Liver (tissue), 9 donors: ENCODE results near the gene DSCAML1. TPM values are rescaled to one million over a fixed set of nuclear protein-coding genes. Genes with fewer than 3 reads are reported as not detected.

Experiments used
- DNase-seq: peaks from one replicate; pipeline ENCODE4 v3.0.0-alpha.2; 2017; ENCODE audit warnings: low spot score
- H3K27ac ChIP-seq, 2 donors: one replicate each; pipeline ENCODE4 v1.7.0; 2013; ENCODE audit warnings: inconsistent platforms in 2 of 2, low read length in 2 of 2, control low read depth in 1 of 2, low read depth in 1 of 2, mild to moderate bottlenecking in 1 of 2
- H3K27me3 ChIP-seq, 4 donors: one replicate each; pipeline versions ENCODE4 v1.6.1 to v1.7.0; 2013; ENCODE audit warnings: low read length in 3 of 4, inconsistent platforms in 1 of 4, mild to moderate bottlenecking in 1 of 4, moderate library complexity in 1 of 4; ENCODE audit not compliant: control insufficient read depth in 4 of 4, insufficient read depth in 4 of 4
- H3K36me3 ChIP-seq, 4 donors: one replicate each; pipeline versions ENCODE4 v1.6.1 to v1.7.0; 2013; ENCODE audit warnings: low read length in 3 of 4, mild to moderate bottlenecking in 3 of 4, low read depth in 1 of 4, moderate library complexity in 1 of 4; ENCODE audit not compliant: control insufficient read depth in 4 of 4, insufficient read depth in 3 of 4
- H3K4me1 ChIP-seq, 4 donors: one replicate each; pipeline versions ENCODE4 v1.6.1 to v1.7.0; 2013; ENCODE audit warnings: low read length in 3 of 4, mild to moderate bottlenecking in 3 of 4, moderate library complexity in 1 of 4; ENCODE audit not compliant: control insufficient read depth in 4 of 4, insufficient read depth in 4 of 4
- H3K4me3 ChIP-seq, 3 donors: one replicate each; pipeline versions ENCODE4 v1.6.1 to v1.7.0; 2013; ENCODE audit warnings: low read length in 3 of 3, control low read depth in 1 of 3, low read depth in 1 of 3, mild to moderate bottlenecking in 1 of 3
- H3K9ac ChIP-seq, 2 donors: one replicate each; pipeline ENCODE4 v1.7.0; 2013; ENCODE audit warnings: low read length in 2 of 2, mild to moderate bottlenecking in 2 of 2, moderate library complexity in 2 of 2, control low read depth in 1 of 2, low read depth in 1 of 2
- H3K9me3 ChIP-seq, 4 donors: one replicate each; pipeline versions ENCODE4 v1.6.1 to v1.7.0; 2013; ENCODE audit warnings: low read length in 3 of 4; ENCODE audit not compliant: control insufficient read depth in 4 of 4
- ATF3 ChIP-seq: IDR thresholded peaks from 2 replicates; pipeline ENCODE4 v1.6.1; 2016; ENCODE audit warnings: antibody characterized with exemption
- CTCF ChIP-seq: fragments of 150-350 bp; IDR thresholded peaks from 2 replicates; pipeline ENCODE4 v1.5.1; 2017; ENCODE audit warnings: improper control_type of control experiment, low read depth, low read length; ENCODE audit not compliant: missing input control
- EGR1 ChIP-seq, 2 donors: IDR thresholded peaks; 2 replicates each; pipeline ENCODE4 v1.6.1; 2016 to 2018; ENCODE audit warnings: antibody characterized with exemption in 2 of 2, low read depth in 2 of 2
- FOXA1 ChIP-seq: IDR thresholded peaks from 2 replicates; pipeline ENCODE4 v1.6.1; 2016; ENCODE audit warnings: antibody characterized with exemption
- FOXA2 ChIP-seq: IDR thresholded peaks from 2 replicates; pipeline ENCODE4 v1.6.1; 2016; ENCODE audit warnings: antibody characterized with exemption
- GABPA ChIP-seq, 2 donors: IDR thresholded peaks in 1 of 2; conservative IDR thresholded peaks in 1 of 2; 2 replicates each; pipeline ENCODE4 v1.6.1; 2016; ENCODE audit warnings: antibody characterized with exemption in 2 of 2, mild to moderate bottlenecking in 1 of 2, moderate library complexity in 1 of 2
- HNF4A ChIP-seq, 2 donors: conservative IDR thresholded peaks; 2 replicates each; pipeline ENCODE4 v1.6.1; 2016; ENCODE audit warnings: antibody characterized with exemption in 2 of 2, mild to moderate bottlenecking in 2 of 2
- HNF4G ChIP-seq: IDR thresholded peaks from 2 replicates; pipeline ENCODE4 v1.6.1; 2016; ENCODE audit warnings: antibody characterized with exemption
- JUND ChIP-seq, 2 donors: IDR thresholded peaks; 2 replicates each; pipeline ENCODE4 v1.6.1; 2016; ENCODE audit warnings: antibody characterized with exemption in 2 of 2
- NR2F2 ChIP-seq: IDR thresholded peaks from 2 replicates; pipeline ENCODE4 v1.6.1; 2016; ENCODE audit warnings: antibody characterized with exemption
- RXRA ChIP-seq, 2 donors: IDR thresholded peaks; 2 replicates each; pipeline ENCODE4 v1.6.1; 2017 to 2018; ENCODE audit warnings: antibody characterized with exemption in 2 of 2, mild to moderate bottlenecking in 1 of 2
- SP1 ChIP-seq: IDR thresholded peaks from 2 replicates; pipeline ENCODE4 v1.6.1; 2018; ENCODE audit warnings: antibody characterized with exemption, mild to moderate bottlenecking
- TAF1 ChIP-seq: conservative IDR thresholded peaks from 2 replicates; pipeline ENCODE4 v1.6.1; 2016; ENCODE audit warnings: antibody characterized with exemption, mild to moderate bottlenecking
- YY1 ChIP-seq: IDR thresholded peaks from 2 replicates; pipeline ENCODE4 v1.6.1; 2016; ENCODE audit warnings: antibody characterized with exemption, mild to moderate bottlenecking
- ZBTB33 ChIP-seq: IDR thresholded peaks from 2 replicates; pipeline ENCODE4 v1.6.1; 2016; ENCODE audit warnings: antibody characterized with exemption
- WGBS: extraction: QIAGEN DNeasy Blood & Tissue Kit; methylation state at CpG from one replicate; pipeline ENCODE4 v1.1.7; 2013; 5-methylcytosine and 5-hydroxymethylcytosine counted together
- polyA plus RNA-seq, 2 donors: library from polyadenylated mRNA; stranded (reverse) in 1 of 2; unstranded in 1 of 2; fragments of 200-250 nt in 1 of 2; fragments of >200 nt in 1 of 2; fragmentation: Nextera tagmentation in 1 of 2; extraction: Ambion mirVana in 1 of 2; gene quantifications; one replicate each; pipeline versions ENCODE4 v1.2.1 to v1.2.3, GENCODE V29; 2013 to 2015
- total RNA-seq, 2 donors: library from RNA; depleted of rRNA; stranded (reverse); fragments of >200 nt; gene quantifications; one replicate each; pipeline ENCODE4 v1.2.3, GENCODE V29; 2014
- TF ChIP-seq, protein P1 (sequence below): IDR thresholded peaks from 2 replicates; pipeline ENCODE4 v1.6.1; 2016; ENCODE audit warnings: antibody characterized with exemption, mild to moderate bottlenecking
- TF ChIP-seq, protein P2 (sequence below): IDR thresholded peaks from 2 replicates; pipeline ENCODE4 v1.6.1; 2016; ENCODE audit warnings: antibody characterized with exemption
- donor health status: healthy.
- donor health status: healthy.
- donor health status: healthy.
- donor health status: healthy.
- donor health status: healthy.

DSCAML1 gene
- total and polyA plus RNA-seq, 4 donors: 0.07 to 0.42 (median 0.20) TPM

- Histone ChIP-seq H3K9me3 (no peaks in the 10 kb centered on the region), H3K9ac (no peak overlapping the region), H3K27ac (no peak overlapping the region), H3K27me3 (peaks cover 0 to 5% (median 0%) of the 10 kb centered on the region in 4 donors), H3K4me1 (no peaks in the 10 kb centered on the region), H3K36me3 (no peaks in the 10 kb centered on the region), H3K4me3 (no peak overlapping the region)
- no peak for DNase-seq
- TF ChIP-seq SP1: no peak
- TF ChIP-seq, protein P1, sequence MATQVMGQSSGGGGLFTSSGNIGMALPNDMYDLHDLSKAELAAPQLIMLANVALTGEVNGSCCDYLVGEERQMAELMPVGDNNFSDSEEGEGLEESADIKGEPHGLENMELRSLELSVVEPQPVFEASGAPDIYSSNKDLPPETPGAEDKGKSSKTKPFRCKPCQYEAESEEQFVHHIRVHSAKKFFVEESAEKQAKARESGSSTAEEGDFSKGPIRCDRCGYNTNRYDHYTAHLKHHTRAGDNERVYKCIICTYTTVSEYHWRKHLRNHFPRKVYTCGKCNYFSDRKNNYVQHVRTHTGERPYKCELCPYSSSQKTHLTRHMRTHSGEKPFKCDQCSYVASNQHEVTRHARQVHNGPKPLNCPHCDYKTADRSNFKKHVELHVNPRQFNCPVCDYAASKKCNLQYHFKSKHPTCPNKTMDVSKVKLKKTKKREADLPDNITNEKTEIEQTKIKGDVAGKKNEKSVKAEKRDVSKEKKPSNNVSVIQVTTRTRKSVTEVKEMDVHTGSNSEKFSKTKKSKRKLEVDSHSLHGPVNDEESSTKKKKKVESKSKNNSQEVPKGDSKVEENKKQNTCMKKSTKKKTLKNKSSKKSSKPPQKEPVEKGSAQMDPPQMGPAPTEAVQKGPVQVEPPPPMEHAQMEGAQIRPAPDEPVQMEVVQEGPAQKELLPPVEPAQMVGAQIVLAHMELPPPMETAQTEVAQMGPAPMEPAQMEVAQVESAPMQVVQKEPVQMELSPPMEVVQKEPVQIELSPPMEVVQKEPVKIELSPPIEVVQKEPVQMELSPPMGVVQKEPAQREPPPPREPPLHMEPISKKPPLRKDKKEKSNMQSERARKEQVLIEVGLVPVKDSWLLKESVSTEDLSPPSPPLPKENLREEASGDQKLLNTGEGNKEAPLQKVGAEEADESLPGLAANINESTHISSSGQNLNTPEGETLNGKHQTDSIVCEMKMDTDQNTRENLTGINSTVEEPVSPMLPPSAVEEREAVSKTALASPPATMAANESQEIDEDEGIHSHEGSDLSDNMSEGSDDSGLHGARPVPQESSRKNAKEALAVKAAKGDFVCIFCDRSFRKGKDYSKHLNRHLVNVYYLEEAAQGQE: no peak
- TF ChIP-seq HNF4A (conservative IDR thresholded peaks at IDR 0.05): no peak
- no peak for TF ChIP-seq FOXA2
- no peak for TF ChIP-seq ATF3
- no peak for TF ChIP-seq FOXA1
- no peak for TF ChIP-seq JUND (IDR thresholded peaks at IDR 0.05)
- TF ChIP-seq YY1: no peak
- TF ChIP-seq, protein P2, sequence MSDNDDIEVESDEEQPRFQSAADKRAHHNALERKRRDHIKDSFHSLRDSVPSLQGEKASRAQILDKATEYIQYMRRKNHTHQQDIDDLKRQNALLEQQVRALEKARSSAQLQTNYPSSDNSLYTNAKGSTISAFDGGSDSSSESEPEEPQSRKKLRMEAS: no peak
- 87% methylated on average over 7 of the region's 7 CpGs for WGBS
Measured at GRCh38 chr11:117670924-117671323, 126.1 kb downstream of the DSCAML1 start.

DNA sequence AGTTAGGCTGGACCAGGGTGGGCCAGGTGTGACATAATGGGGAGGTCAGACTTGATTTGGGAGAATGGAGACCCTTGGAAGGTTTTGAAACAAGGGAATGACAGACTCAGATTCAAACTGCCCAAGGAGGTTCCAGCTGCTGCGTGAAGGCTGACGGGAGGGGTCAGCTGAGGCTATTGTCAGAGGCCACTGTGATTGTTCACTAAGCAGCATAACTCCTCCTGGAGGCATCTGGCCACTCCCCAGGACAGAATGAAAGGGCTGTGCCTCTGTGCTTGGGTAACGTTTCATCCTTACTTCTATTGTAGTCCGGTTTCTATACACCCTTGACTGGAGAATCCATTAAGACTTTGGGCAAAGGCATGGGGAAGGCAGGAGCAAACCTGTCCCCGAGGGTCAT is 126.6 kb downstream of the DSCAML1 start:
- WGBS: 88% methylated on average over 5 of the region's 5 CpGs
- Histone ChIP-seq H3K9ac (no peak overlapping the region), H3K4me3 (no peak overlapping the region), H3K9me3 (no peaks in the 10 kb centered on the region), H3K4me1 (no peaks in the 10 kb centered on the region), H3K36me3 (no peaks in the 10 kb centered on the region), H3K27ac (no peak overlapping the region), H3K27me3 (peaks cover 0 to 5% (median 0%) of the 10 kb centered on the region in 4 donors)
- TF ChIP-seq SP1 (no peak), RXRA (IDR thresholded peaks at IDR 0.05) (no peak), GABPA (IDR thresholded peaks at IDR 0.05 in 1 of 2, conservative IDR thresholded peaks at IDR 0.05 in 1 of 2) (no peak), ZBTB33 (no peak), FOXA1 (no peak), HNF4A (conservative IDR thresholded peaks at IDR 0.05) (no peak), CTCF (no peak), YY1 (no peak), JUND (IDR thresholded peaks at IDR 0.05) (no peak), FOXA2 (no peak), NR2F2 (no peak), ATF3 (no peak), EGR1 (IDR thresholded peaks at IDR 0.05; ENCODE audit: low read depth in 2 of 2) (no peak), TAF1 (no peak), HNF4G (no peak)
- no peak for DNase-seq
